Large intestine (tissue), 3 donors: ENCODE data around the gene FBXL4. TPM values are rescaled to one million over a fixed set of nuclear protein-coding genes. Genes with fewer than 3 reads are reported as not detected.

Source experiments
- DNase-seq, 2 donors: peaks; one replicate each; pipeline versions ENCODE4 v3.0.0 to v3.0.0-alpha.2; 2013
- H3K27ac ChIP-seq: one replicate; pipeline ENCODE4 v1.5.1; 2013; ENCODE audit warnings: low read length
- H3K27me3 ChIP-seq: 2 replicates; pipeline ENCODE4 v1.6.1; 2013; ENCODE audit warnings: low read length; ENCODE audit not compliant: control insufficient read depth, insufficient read depth
- H3K36me3 ChIP-seq: 2 replicates; pipeline ENCODE4 v1.6.1; 2013; ENCODE audit warnings: low read length; ENCODE audit not compliant: control insufficient read depth, insufficient read depth
- H3K4me1 ChIP-seq: one replicate; pipeline ENCODE4 v1.6.1; 2013; ENCODE audit warnings: low read length; ENCODE audit not compliant: control insufficient read depth, insufficient read depth
- H3K4me3 ChIP-seq: one replicate; pipeline ENCODE4 v1.5.1; 2013; ENCODE audit warnings: low read length
- H3K9me3 ChIP-seq: one replicate; pipeline ENCODE4 v1.6.1; 2013; ENCODE audit warnings: mild to moderate bottlenecking, low read depth, low read length, moderate library complexity; ENCODE audit not compliant: control insufficient read depth
- WGBS: methylation state at CpG from one replicate; pipeline ENCODE4 v1.1.5; 2013; ENCODE audit warnings: low lambda C conversion rate; ENCODE audit not compliant: insufficient coverage; 5-methylcytosine and 5-hydroxymethylcytosine counted together
- polyA plus RNA-seq: library from polyadenylated mRNA; unstranded; fragments of 120-200 nt; gene quantifications from one replicate; pipeline ENCODE4 v1.2.1, GENCODE V29; 2013

The FBXL4 gene
- polyA plus RNA-seq, 1 donor, result 14.2 TPM

DNA sequence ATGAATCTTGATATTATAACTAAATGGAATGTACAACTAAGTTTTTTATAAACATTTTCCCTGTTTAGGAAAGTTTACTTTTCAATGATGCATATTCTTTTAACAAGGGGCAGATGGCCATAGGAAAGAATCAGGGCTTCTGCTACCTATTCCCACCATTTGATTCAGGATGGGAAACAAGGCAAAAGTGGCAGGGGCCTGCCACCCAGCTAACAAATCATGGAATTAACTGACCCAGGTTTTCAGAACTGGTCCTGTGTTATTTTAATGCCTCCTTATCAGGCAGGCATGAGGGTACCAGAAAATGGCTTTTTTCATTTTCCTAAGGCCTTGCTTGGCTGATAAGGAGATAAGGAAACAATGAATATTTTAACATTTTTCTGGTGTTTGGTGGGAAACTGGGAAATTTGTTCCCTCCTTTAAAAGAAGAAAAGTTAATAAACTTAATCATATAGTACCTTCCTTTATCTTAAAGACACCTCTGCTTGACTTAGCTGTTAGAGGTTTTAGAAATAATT lies 106.7 kb downstream of the FBXL4 start:
- no peak overlapping the region for H3K27ac ChIP-seq
- peaks cover 7% of the 10 kb centered on the region for H3K9me3 ChIP-seq
- no peak overlapping the region for H3K4me3 ChIP-seq
- peaks cover 7% of the 10 kb centered on the region for H3K4me1 ChIP-seq
- H3K27me3 ChIP-seq, result peaks cover 94% of the 10 kb centered on the region
- H3K36me3 ChIP-seq, result no peaks in the 10 kb centered on the region
- DNase-seq, result no peak

DNA sequence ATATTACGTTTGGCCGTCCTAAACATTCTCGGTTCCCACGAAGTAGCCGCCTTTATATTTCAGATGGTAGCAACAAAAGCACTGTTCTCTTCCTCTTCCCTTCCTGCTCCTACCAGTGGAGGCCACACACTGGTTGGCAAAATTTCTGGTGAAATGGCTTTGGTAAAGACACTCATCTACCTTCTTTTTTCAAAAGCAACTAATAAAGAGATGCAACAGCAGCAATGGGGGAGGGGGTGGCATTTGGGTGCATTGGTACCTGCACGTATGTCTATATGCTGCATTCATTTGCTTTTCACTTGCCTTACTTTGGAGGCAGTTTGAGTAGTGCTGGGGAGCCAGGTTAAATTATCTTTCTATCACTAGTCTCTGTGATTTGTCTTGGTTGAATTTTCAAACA lies 107.4 kb downstream of the FBXL4 start:
- H3K27ac ChIP-seq, result no peak overlapping the region
- no peak overlapping the region for H3K4me3 ChIP-seq
- H3K36me3 ChIP-seq, result no peaks in the 10 kb centered on the region
- peaks cover 94% of the 10 kb centered on the region for H3K27me3 ChIP-seq
- peaks cover 12% of the 10 kb centered on the region for H3K4me1 ChIP-seq
- DNase-seq, result no peak
- WGBS, result no CpG with 5 or more reads among the region's 6 CpGs
- peaks cover 7% of the 10 kb centered on the region for H3K9me3 ChIP-seq

- no peaks in the 10 kb centered on the region for H3K36me3 ChIP-seq
- no peak overlapping the region for H3K27ac ChIP-seq
- peaks cover 93% of the 10 kb centered on the region for H3K27me3 ChIP-seq
- H3K4me3 ChIP-seq, result no peak overlapping the region
- no peak for DNase-seq
- H3K9me3 ChIP-seq, result peaks cover 7% of the 10 kb centered on the region
- peaks cover 11% of the 10 kb centered on the region for H3K4me1 ChIP-seq
- 20% methylated on average over 1 of the region's 5 CpGs for WGBS
These were observed 107.9 kb downstream of the FBXL4 start for GRCh38 chr6:98839781-98840361.

DNA sequence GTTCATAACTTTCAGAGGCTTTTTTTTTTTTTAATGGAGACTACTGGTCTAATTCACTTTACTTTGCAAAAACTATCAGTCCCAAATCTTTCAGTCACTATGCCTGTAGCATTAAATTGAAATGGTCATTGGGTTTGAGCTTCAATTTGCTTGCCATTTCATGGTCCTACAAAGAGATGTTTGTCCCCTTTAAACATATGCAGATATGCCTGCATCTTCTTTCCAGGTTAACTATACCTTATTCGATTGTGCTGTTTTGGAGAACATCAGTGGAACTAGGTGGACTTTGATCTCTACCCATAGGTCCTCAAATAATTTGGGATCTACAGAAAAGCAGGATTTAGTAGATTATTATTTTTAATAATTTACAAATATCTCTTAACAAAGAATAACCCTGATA lies 108.8 kb downstream of the FBXL4 start:
- H3K27me3 ChIP-seq, result peaks cover 93% of the 10 kb centered on the region
- peaks cover 6% of the 10 kb centered on the region for H3K9me3 ChIP-seq
- H3K4me3 ChIP-seq, result no peak overlapping the region
- peaks cover 9% of the 10 kb centered on the region for H3K4me1 ChIP-seq
- no CpG with 5 or more reads among the region's 1 CpG for WGBS
- no peaks in the 10 kb centered on the region for H3K36me3 ChIP-seq
- H3K27ac ChIP-seq, result no peak overlapping the region
- no peak for DNase-seq

- H3K27ac ChIP-seq, result no peak overlapping the region
- no CpG with 5 or more reads among the region's 4 CpGs for WGBS
- peaks cover 13% of the 10 kb centered on the region for H3K4me1 ChIP-seq
- H3K9me3 ChIP-seq, result peaks cover 6% of the 10 kb centered on the region
- no peak for DNase-seq
- H3K27me3 ChIP-seq, result peaks cover 93% of the 10 kb centered on the region
- no peak overlapping the region for H3K4me3 ChIP-seq
- no peaks in the 10 kb centered on the region for H3K36me3 ChIP-seq
These were observed 109.7 kb downstream of the FBXL4 start for GRCh38 chr6:98838032-98838431.

DNA sequence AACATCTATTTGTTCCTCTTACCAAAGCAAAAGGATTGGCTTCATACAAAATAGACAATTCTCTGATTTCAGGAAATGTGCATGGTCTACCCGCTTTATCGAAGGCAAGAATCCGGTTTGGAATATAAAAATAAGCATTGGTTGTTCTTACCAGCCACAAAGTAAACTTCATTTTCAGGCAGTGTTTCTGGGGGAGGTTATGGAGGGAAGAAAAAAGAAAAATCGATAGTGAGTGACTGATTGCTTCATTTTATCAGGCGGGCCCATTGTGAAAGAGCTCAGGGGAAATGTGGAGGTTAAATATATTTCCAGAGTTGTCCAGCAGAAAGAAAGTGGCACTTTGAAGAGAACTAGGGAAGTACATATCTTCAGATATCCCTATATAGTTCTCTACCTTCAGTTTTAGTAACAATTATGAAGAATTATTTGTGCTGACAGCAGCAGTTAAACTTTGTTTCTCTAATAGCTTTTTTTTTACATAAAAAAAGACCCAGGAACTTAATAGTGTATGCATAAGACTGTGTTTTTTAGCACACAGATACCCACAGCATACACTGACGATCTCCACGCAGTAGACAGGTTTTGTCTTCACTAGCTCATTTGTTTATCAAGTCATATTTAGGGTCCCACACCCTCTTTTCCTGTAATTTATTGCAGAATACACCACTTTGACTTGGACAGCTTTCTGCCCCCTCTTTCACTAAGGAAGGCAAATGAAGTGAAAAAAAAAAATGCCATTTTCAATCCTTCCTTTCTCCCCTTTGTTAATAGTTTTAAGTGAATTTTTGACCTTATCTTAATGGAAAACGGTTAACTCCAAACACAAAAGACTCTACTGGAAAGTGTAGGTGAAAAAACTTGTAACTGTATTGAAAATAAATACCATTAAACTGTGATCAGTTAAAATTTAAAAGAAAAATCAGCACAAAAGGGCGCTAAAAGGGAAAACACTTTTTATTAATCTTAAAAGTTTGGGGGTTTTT lies 110.5 kb downstream of the FBXL4 start:
- 5% methylated on average over 4 of the region's 9 CpGs for WGBS
- H3K4me3 ChIP-seq, result no peak overlapping the region
- H3K9me3 ChIP-seq, result peaks cover 5% of the 10 kb centered on the region
- H3K27ac ChIP-seq, result no peak overlapping the region
- H3K27me3 ChIP-seq, result peaks cover 93% of the 10 kb centered on the region
- no peak for DNase-seq
- peaks cover 17% of the 10 kb centered on the region for H3K4me1 ChIP-seq
- H3K36me3 ChIP-seq, result no peaks in the 10 kb centered on the region

GRCh38 chr6:98836025-98836961 lies 111.5 kb downstream of the FBXL4 start:
- Histone ChIP-seq H3K27me3 (peaks cover 94% of the 10 kb centered on the region), H3K4me3 (no peak overlapping the region), H3K36me3 (no peaks in the 10 kb centered on the region), H3K9me3 (peaks cover 9% of the 10 kb centered on the region), H3K4me1 (peaks cover 20% of the 10 kb centered on the region), H3K27ac (no peak overlapping the region)
- 3% methylated on average over 6 of the region's 23 CpGs for WGBS
- no peak for DNase-seq

DNA sequence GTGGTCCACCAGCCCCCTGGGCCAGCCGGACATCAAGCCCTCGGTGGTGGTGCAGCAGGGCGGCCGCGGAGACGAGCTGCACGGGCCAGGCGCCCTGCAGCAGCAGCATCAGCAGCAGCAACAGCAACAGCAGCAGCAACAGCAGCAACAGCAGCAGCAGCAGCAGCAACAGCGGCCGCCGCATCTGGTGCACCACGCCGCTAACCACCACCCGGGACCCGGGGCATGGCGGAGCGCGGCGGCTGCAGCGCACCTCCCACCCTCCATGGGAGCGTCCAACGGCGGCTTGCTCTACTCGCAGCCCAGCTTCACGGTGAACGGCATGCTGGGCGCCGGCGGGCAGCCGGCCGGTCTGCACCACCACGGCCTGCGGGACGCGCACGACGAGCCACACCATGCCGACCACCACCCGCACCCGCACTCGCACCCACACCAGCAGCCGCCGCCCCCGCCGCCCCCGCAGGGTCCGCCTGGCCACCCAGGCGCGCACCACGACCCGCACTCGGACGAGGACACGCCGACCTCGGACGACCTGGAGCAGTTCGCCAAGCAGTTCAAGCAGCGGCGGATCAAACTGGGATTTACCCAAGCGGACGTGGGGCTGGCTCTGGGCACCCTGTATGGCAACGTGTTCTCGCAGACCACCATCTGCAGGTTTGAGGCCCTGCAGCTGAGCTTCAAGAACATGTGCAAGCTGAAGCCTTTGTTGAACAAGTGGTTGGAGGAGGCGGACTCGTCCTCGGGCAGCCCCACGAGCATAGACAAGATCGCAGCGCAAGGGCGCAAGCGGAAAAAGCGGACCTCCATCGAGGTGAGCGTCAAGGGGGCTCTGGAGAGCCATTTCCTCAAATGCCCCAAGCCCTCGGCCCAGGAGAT lies 112.4 kb downstream of the FBXL4 start:
- no CpG with 5 or more reads among the region's 76 CpGs for WGBS
- H3K27ac ChIP-seq, result no peak overlapping the region
- H3K4me1 ChIP-seq, result peaks cover 25% of the 10 kb centered on the region
- H3K36me3 ChIP-seq, result no peaks in the 10 kb centered on the region
- no peak for DNase-seq
- H3K4me3 ChIP-seq, result no peak overlapping the region
- H3K9me3 ChIP-seq, result peaks cover 9% of the 10 kb centered on the region
- peaks cover 94% of the 10 kb centered on the region for H3K27me3 ChIP-seq

- DNase-seq, result peak; percentile 61 to 74
- Histone ChIP-seq H3K4me1 (peaks cover 25% of the 10 kb centered on the region), H3K36me3 (no peaks in the 10 kb centered on the region), H3K9me3 (peaks cover 9% of the 10 kb centered on the region), H3K27ac (no peak within 1 kb of the TSS), H3K27me3 (peaks cover 93% of the 10 kb centered on the region), H3K4me3 (peak within 1 kb of the TSS; percentile 38)
- no CpG with 5 or more reads among the region's 83 CpGs for WGBS
These were observed 113.4 kb downstream of the FBXL4 start, which contains the start of gene POU3F2 for GRCh38 chr6:98834060-98835031. Gene POU3F2 (plus strand): TSS chr6:98834574. CDS start chr6:98834874, 300 bp downstream.
